HepG2 (cell line): ENCODE data around the gene ATP6V0E2. TPM values are rescaled to one million over a fixed set of nuclear protein-coding genes. Genes with fewer than 3 reads are reported as not detected.

ENCODE experiments used
- ATAC-seq: fragments of 200-7000 bp; cut with Tn5 transposase; 3 replicates; pipeline ENCODE4 v1.9.1; 2020; ENCODE audit warnings: mild to moderate bottlenecking, moderate library complexity
- BruUV-seq: library from RNA; stranded (reverse); fragments of 400-500 nt; replicated peaks from 2 replicates; lab custom pipeline; 2021; lab: Mats Ljungman, UMichigan
- CTCF ChIA-PET: fragments of 300-600 bp; formaldehyde crosslinking; extraction: SDS; loops from one replicate; lab custom pipeline; 2021; ENCODE audit warnings: low total read pairs, inconsistent platforms, low intra/inter-chr PET ratio; lab: Yijun Ruan, JAX
- POLR2A ChIA-PET: fragments of 350-600 bp; sonication (Branson Sonifier 250); formaldehyde crosslinking; loops from one replicate; lab custom pipeline; 2020; ENCODE audit warnings: antibody characterized with exemption, inconsistent platforms; lab: Yijun Ruan, JAX
- DNase-seq: peaks from one replicate; pipeline ENCODE4 v3.0.0-alpha.2; 2015; ENCODE audit warnings: low spot score
- FAIRE-seq: peaks from 3 replicates; lab custom pipeline; 2011; peaks lifted over from hg19 to GRCh38; lab: Jason Lieb, UNC
- H2AFZ ChIP-seq: one replicate; pipeline ENCODE4 v1.6.1; 2011; ENCODE audit warnings: low read length, inconsistent platforms
- H3K27ac ChIP-seq: fragments of 300-600 bp; 3 replicates; pipeline ENCODE4 v1.8.0; 2011; ENCODE audit warnings: mixed run types, mild to moderate bottlenecking, mixed read lengths, low read length, inconsistent platforms; ENCODE audit not compliant: insufficient read depth; ENCODE audit errors: extremely low read length
- H3K27me3 ChIP-seq, 2 experiments: fragments of 200-600 bp in 1 of 2; 2 replicates in 1 of 2; 3 replicates in 1 of 2; pipeline versions ENCODE4 v1.6.0 to v1.8.0; 2011; ENCODE audit warnings: low read length in 2 of 2, mild to moderate bottlenecking in 2 of 2, moderate library complexity in 2 of 2, inconsistent platforms in 1 of 2; ENCODE audit not compliant: insufficient read depth in 2 of 2, control insufficient read depth in 1 of 2
- H3K36me3 ChIP-seq, 2 experiments: fragments of 200-600 bp in 1 of 2; replicated peaks in 1 of 2; 2 replicates in 1 of 2; 3 replicates in 1 of 2; pipeline versions ENCODE4 v1.5.1 to v1.8.0; 2011; ENCODE audit warnings: low read length in 2 of 2, inconsistent platforms in 1 of 2; ENCODE audit not compliant: insufficient read depth in 2 of 2, control insufficient read depth in 1 of 2
- H3K4me1 ChIP-seq: 2 replicates; pipeline ENCODE4 v1.5.1; 2012; ENCODE audit warnings: low read length, inconsistent platforms; ENCODE audit not compliant: insufficient read depth
- H3K4me2 ChIP-seq: 2 replicates; pipeline ENCODE4 v1.6.0; 2011; ENCODE audit warnings: low read depth, low read length, inconsistent platforms
- H3K4me3 ChIP-seq, 3 experiments: fragments of 200-600 bp in 1 of 3; sonication (generic), shearing (Covaris generic) in 1 of 3; replicated peaks in 1 of 3; 2 replicates each; pipeline ENCODE4 v1.5.1; 2011 to 2016; ENCODE audit warnings: low read length in 3 of 3, inconsistent platforms in 2 of 3, low read depth in 2 of 3, mild to moderate bottlenecking in 2 of 3, control low read depth in 1 of 3, mixed read lengths in 1 of 3; ENCODE audit not compliant: insufficient read depth in 1 of 3
- H3K79me2 ChIP-seq: one replicate; pipeline ENCODE4 v1.6.1; 2011; ENCODE audit warnings: low read length, inconsistent platforms; ENCODE audit not compliant: insufficient read depth
- H3K9ac ChIP-seq: 2 replicates; pipeline ENCODE4 v1.6.0; 2011; ENCODE audit warnings: mild to moderate bottlenecking, low read depth, low read length, inconsistent platforms; ENCODE audit not compliant: insufficient read depth
- H3K9me3 ChIP-seq: 2 replicates; pipeline ENCODE4 v1.5.1; 2012; ENCODE audit warnings: mild to moderate bottlenecking, low read length
- H4K20me1 ChIP-seq: 2 replicates; pipeline ENCODE4 v1.6.0; 2011; ENCODE audit warnings: inconsistent platforms, mild to moderate bottlenecking, low read length, moderate library complexity; ENCODE audit not compliant: insufficient read depth
- ARNT2 ChIP-seq: sonication (generic); formaldehyde crosslinking; IDR thresholded peaks from 2 replicates; pipeline ENCODE4 v1.8.0; 2022; ENCODE audit warnings: mild to moderate bottlenecking, low read depth, missing genetic modification reagents, moderate library complexity
- GABPA ChIP-seq, 2 experiments: IDR thresholded peaks; 2 replicates each; pipeline ENCODE4 v1.6.1; 2011 to 2016; ENCODE audit warnings: low read depth in 2 of 2, low read length in 1 of 2, missing biosample characterization in 1 of 2, missing genetic modification characterization in 1 of 2
- HOXA3 ChIP-seq: sonication (generic); formaldehyde crosslinking; IDR thresholded peaks from 2 replicates; pipeline ENCODE4 v1.5.0; 2020; ENCODE audit warnings: missing genetic modification reagents
- SMC3 ChIP-seq: IDR thresholded peaks from 2 replicates; pipeline ENCODE4 v1.6.1; 2011; ENCODE audit warnings: low read length, improper control_type of control experiment
- STAG1 ChIP-seq: sonication (generic); formaldehyde crosslinking; IDR thresholded peaks from 2 replicates; pipeline ENCODE4 v1.4.0; 2020; ENCODE audit warnings: missing genetic modification reagents
- ZNF225 ChIP-seq: sonication (generic); formaldehyde crosslinking; IDR thresholded peaks from 2 replicates; pipeline ENCODE4 v1.4.0; 2020; ENCODE audit warnings: mild to moderate bottlenecking, missing genetic modification reagents
- ZNF619 ChIP-seq: sonication (generic); formaldehyde crosslinking; IDR thresholded peaks from 2 replicates; pipeline ENCODE4 v1.4.0; 2020; ENCODE audit warnings: mild to moderate bottlenecking, missing genetic modification reagents
- ZNF773 ChIP-seq: sonication (generic); formaldehyde crosslinking; IDR thresholded peaks from 2 replicates; pipeline ENCODE4 v1.4.0; 2020; ENCODE audit warnings: missing genetic modification reagents, borderline replicate concordance
- WGBS: methylation state at CpG from one replicate; pipeline ENCODE4 v1.1.6; 2017; ENCODE audit warnings: low lambda C conversion rate; 5-methylcytosine and 5-hydroxymethylcytosine counted together
- in situ Hi-C: cut with HindIII; loops from 2 replicates; pipeline ENCODE4 v1.10.0; 2017; ENCODE audit warnings: low pct_unique_long_range_greater_than_20kb; ENCODE audit not compliant: extremely low pct_ligation_motif_present
- intact Hi-C: fragments of 100-400 bp; cut with micrococcal nuclease; formaldehyde crosslinking; loops from one replicate; pipeline ENCODE4 v1.10.0; 2022; ENCODE audit not compliant: unreplicated experiment
- polyA plus RNA-seq, 8 experiments: library from polyadenylated mRNA; depleted of rRNA in 3 of 8; stranded (reverse) in 7 of 8; unstranded in 1 of 8; fragments of >200 nt; fragmentation: Illumina TruSeq in 4 of 8; extraction: Trizol in 4 of 8; gene quantifications; 2 replicates each; pipeline versions ENCODE4 v1.2.1 to v1.2.3, GENCODE V29; 2011 to 2016; ENCODE audit warnings: low read depth in 4 of 8, missing spikeins in 1 of 8, mixed read lengths in 1 of 8; ENCODE audit not compliant: insufficient read depth in 1 of 8
- total RNA-seq, 5 experiments: library from RNA; depleted of rRNA; stranded (reverse); fragments of >200 nt; fragmentation: Illumina TruSeq; extraction: Trizol; gene quantifications; 2 replicates each; pipeline ENCODE4 v1.2.3, GENCODE V29; 2016; ENCODE audit warnings: low read depth in 1 of 5
- TF ChIP-seq, protein P1 (sequence below): sonication (generic); formaldehyde crosslinking; IDR thresholded peaks from 2 replicates; pipeline ENCODE4 v1.4.0; 2020; ENCODE audit warnings: missing genetic modification reagents, mild to moderate bottlenecking, borderline replicate concordance
- TF ChIP-seq, protein P2 (sequence below): sonication (generic); formaldehyde crosslinking; IDR thresholded peaks from 2 replicates; pipeline ENCODE4 v1.4.0; 2020; ENCODE audit warnings: missing genetic modification reagents, mild to moderate bottlenecking, borderline replicate concordance
- TF ChIP-seq, protein P3 (sequence below): sonication (generic); formaldehyde crosslinking; IDR thresholded peaks from 2 replicates; pipeline ENCODE4 v1.5.0; 2020; ENCODE audit warnings: mild to moderate bottlenecking, missing genetic modification reagents, borderline replicate concordance
- TF ChIP-seq, protein P4 (sequence below): sonication (generic); formaldehyde crosslinking; IDR thresholded peaks from 2 replicates; pipeline ENCODE4 v1.4.0; 2020; ENCODE audit warnings: missing genetic modification reagents, mild to moderate bottlenecking, borderline replicate concordance

Gene ATP6V0E2
- total and polyA plus RNA-seq, 2 of the 13 experiments (the other 11 are each of a cell fraction or from before 2014, with no cell fraction given), result 36.8 to 203 TPM

DNA sequence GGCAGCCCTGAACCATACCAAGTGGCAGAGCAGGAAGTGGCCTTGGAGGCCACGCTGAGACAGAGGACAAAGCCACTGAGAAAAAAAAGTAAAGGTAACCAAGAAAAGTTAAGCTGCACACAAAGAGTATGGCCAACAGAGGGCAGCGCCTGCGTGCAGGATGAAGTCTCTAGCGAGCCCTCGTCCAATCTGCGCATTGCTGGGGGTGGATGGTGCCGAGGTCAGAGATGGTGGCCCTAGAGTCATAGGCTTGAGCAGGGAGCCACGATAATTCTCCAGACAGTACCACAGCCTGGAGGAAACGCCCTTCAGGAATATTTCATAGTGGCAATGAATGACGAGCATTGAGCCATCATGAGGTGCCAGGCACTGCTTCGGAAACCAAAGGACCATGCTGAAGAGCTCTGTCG is 9.7 kb downstream of the ATP6V0E2 start:
- no peak overlapping the region for H3K9ac ChIP-seq
- ChIA-PET POLR2A (interaction anchor here (1.0 kb wide), 1 partner anchor 9 kb away, joined by 4 read pairs; no protein-coding TSS in a partner anchor), CTCF (interaction anchor here (0.8 kb wide), 1 partner anchor 393 kb away, joined by 4 read pairs; no protein-coding TSS in a partner anchor)
- peaks cover 47% of the 10 kb centered on the region for H3K4me1 ChIP-seq
- H3K4me3 ChIP-seq, result no peak overlapping the region
- H3K79me2 ChIP-seq, result no peaks in the 10 kb centered on the region
- no peaks in the 10 kb centered on the region for H4K20me1 ChIP-seq
- FAIRE-seq (peak; percentile 23), ATAC-seq (peak; percentile 39), DNase-seq (peak; percentile 41)
- intact Hi-C loops (no loop called here), in situ Hi-C loops (no loop called here)
- H2AFZ ChIP-seq, result no peak overlapping the region
- peaks cover 3 to 13% of the 10 kb centered on the region in 2 experiments; a peak in 3 of 5 replicates for H3K36me3 ChIP-seq
- H3K4me2 ChIP-seq, result no peak overlapping the region
- no peak overlapping the region for H3K27ac ChIP-seq
- H3K27me3 ChIP-seq, result no peaks in the 10 kb centered on the region; a peak in 1 of 5 replicates
- WGBS, result 69% methylated on average over 10 of the region's 12 CpGs
- BruUV-seq, result no TSS peak
- no peaks in the 10 kb centered on the region for H3K9me3 ChIP-seq
- TF ChIP-seq GABPA (IDR thresholded peaks at IDR 0.05; ENCODE audit: low read depth, low read length) (no peak), GABPA (CRISPR knock-in tag; IDR thresholded peaks at IDR 0.05; ENCODE audit: low read depth) (0 out of 2 replicates have a peak, but pooled peaks have one; percentile 9), HOXA3 (CRISPR knock-in tag) (0 out of 2 replicates have a peak, but pooled peaks have one; percentile 26), ZNF773 (CRISPR knock-in tag) (no peak), SMC3 (peak; percentile 52), STAG1 (CRISPR knock-in tag) (peak; percentile 70), ARNT2 (CRISPR knock-in tag) (no peak), ZNF225 (no peak), ZNF619 (CRISPR knock-in tag) (no peak)
- TF ChIP-seq, protein P1, sequence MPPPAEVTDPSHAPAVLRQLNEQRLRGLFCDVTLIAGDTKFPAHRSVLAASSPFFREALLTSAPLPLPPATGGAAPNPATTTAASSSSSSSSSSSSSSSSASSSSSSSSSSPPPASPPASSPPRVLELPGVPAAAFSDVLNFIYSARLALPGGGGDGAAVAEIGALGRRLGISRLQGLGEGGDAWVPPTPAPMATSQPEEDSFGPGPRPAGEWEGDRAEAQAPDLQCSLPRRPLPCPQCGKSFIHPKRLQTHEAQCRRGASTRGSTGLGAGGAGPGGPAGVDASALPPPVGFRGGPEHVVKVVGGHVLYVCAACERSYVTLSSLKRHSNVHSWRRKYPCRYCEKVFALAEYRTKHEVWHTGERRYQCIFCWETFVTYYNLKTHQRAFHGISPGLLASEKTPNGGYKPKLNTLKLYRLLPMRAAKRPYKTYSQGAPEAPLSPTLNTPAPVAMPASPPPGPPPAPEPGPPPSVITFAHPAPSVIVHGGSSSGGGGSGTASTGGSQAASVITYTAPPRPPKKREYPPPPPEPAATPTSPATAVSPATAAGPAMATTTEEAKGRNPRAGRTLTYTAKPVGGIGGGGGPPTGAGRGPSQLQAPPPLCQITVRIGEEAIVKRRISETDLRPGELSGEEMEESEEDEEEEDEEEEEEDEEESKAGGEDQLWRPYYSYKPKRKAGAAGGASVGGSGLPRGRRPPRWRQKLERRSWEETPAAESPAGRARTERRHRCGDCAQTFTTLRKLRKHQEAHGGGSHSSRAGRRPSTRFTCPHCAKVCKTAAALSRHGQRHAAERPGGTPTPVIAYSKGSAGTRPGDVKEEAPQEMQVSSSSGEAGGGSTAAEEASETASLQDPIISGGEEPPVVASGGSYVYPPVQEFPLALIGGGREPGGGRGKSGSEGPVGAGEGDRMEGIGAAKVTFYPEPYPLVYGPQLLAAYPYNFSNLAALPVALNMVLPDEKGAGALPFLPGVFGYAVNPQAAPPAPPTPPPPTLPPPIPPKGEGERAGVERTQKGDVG (CRISPR knock-in tag), result no peak
- TF ChIP-seq, protein P2, sequence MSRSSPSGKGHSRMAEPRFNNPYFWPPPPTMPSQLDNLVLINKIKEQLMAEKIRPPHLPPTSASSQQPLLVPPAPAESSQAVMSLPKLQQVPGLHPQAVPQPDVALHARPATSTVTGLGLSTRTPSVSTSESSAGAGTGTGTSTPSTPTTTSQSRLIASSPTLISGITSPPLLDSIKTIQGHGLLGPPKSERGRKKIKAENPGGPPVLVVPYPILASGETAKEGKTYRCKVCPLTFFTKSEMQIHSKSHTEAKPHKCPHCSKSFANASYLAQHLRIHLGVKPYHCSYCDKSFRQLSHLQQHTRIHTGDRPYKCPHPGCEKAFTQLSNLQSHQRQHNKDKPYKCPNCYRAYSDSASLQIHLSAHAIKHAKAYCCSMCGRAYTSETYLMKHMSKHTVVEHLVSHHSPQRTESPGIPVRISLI (CRISPR knock-in tag), result peak; percentile 31; the same call in 1 of the 2 replicates
- TF ChIP-seq, protein P3, sequence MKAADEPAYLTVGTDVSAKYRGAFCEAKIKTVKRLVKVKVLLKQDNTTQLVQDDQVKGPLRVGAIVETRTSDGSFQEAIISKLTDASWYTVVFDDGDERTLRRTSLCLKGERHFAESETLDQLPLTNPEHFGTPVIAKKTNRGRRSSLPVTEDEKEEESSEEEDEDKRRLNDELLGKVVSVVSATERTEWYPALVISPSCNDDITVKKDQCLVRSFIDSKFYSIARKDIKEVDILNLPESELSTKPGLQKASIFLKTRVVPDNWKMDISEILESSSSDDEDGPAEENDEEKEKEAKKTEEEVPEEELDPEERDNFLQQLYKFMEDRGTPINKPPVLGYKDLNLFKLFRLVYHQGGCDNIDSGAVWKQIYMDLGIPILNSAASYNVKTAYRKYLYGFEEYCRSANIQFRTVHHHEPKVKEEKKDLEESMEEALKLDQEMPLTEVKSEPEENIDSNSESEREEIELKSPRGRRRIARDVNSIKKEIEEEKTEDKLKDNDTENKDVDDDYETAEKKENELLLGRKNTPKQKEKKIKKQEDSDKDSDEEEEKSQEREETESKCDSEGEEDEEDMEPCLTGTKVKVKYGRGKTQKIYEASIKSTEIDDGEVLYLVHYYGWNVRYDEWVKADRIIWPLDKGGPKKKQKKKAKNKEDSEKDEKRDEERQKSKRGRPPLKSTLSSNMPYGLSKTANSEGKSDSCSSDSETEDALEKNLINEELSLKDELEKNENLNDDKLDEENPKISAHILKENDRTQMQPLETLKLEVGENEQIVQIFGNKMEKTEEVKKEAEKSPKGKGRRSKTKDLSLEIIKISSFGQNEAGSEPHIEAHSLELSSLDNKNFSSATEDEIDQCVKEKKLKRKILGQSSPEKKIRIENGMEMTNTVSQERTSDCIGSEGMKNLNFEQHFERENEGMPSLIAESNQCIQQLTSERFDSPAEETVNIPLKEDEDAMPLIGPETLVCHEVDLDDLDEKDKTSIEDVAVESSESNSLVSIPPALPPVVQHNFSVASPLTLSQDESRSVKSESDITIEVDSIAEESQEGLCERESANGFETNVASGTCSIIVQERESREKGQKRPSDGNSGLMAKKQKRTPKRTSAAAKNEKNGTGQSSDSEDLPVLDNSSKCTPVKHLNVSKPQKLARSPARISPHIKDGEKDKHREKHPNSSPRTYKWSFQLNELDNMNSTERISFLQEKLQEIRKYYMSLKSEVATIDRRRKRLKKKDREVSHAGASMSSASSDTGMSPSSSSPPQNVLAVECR (CRISPR knock-in tag), result no peak
- TF ChIP-seq, protein P4, sequence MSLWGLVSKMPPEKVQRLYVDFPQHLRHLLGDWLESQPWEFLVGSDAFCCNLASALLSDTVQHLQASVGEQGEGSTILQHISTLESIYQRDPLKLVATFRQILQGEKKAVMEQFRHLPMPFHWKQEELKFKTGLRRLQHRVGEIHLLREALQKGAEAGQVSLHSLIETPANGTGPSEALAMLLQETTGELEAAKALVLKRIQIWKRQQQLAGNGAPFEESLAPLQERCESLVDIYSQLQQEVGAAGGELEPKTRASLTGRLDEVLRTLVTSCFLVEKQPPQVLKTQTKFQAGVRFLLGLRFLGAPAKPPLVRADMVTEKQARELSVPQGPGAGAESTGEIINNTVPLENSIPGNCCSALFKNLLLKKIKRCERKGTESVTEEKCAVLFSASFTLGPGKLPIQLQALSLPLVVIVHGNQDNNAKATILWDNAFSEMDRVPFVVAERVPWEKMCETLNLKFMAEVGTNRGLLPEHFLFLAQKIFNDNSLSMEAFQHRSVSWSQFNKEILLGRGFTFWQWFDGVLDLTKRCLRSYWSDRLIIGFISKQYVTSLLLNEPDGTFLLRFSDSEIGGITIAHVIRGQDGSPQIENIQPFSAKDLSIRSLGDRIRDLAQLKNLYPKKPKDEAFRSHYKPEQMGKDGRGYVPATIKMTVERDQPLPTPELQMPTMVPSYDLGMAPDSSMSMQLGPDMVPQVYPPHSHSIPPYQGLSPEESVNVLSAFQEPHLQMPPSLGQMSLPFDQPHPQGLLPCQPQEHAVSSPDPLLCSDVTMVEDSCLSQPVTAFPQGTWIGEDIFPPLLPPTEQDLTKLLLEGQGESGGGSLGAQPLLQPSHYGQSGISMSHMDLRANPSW, result no peak
